ENCODE results near the gene MMAB.

The MMAB gene

DNA sequence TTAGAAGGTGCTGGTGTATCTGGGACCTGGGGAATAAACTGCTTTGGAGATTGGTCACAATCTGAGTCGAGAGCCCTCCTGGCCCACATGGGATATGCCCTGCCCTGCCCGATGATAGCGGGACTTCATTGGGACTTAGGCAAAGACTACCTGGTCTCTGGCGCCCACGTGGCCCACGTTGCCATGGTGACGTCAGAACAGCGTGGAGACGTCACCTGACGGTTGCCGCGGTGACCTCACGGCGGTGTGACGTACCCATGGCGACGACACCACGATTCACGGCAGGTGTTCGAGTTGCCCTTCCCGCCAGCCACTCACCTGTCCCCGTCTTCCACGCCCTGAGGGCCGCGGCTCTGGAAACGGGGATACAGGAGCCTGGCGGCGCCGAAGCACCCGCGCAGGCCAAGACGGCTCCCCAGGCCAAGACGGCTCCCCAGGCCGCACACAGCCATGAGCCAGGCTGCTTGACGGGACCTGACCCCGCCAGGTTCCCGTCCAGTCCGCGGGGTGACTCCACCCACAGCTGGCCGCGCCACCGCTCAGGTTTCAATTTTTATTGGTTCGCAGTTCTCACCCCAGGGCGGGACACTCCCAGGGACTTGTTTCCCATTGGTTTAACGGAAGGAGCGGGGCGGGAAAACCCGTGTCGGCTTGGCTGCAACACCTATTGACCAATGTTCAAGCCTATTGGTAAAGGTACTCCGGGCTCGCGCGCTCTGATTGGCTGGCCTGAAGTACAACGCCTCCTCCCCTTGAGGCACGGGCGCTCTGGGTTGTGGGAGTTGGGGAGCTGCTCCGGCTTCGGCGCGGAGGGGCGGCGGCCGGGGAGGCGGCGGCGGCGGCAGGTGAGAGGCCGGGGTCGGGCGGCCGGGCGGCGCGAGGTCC, at the start of gene MMAB, which contains the start of gene MVK:
Gene MMAB (minus strand): TSS at position 476 of the 885 bp plus-strand sequence. CDS start 24 bp downstream, at position 452.
Gene MVK (plus strand): TSS at position 766 of the 885 bp plus-strand sequence. CDS start 1,029 bp downstream, outside the sequence.
- TF ChIP-seq, protein P1, sequence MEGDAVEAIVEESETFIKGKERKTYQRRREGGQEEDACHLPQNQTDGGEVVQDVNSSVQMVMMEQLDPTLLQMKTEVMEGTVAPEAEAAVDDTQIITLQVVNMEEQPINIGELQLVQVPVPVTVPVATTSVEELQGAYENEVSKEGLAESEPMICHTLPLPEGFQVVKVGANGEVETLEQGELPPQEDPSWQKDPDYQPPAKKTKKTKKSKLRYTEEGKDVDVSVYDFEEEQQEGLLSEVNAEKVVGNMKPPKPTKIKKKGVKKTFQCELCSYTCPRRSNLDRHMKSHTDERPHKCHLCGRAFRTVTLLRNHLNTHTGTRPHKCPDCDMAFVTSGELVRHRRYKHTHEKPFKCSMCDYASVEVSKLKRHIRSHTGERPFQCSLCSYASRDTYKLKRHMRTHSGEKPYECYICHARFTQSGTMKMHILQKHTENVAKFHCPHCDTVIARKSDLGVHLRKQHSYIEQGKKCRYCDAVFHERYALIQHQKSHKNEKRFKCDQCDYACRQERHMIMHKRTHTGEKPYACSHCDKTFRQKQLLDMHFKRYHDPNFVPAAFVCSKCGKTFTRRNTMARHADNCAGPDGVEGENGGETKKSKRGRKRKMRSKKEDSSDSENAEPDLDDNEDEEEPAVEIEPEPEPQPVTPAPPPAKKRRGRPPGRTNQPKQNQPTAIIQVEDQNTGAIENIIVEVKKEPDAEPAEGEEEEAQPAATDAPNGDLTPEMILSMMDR (conservative IDR thresholded peaks at IDR 0.05; ENCODE audit: control insufficient read depth, insufficient read depth, low read depth, low read length), result no peak
- peak; percentile 99 for DNase-seq (ENCODE audit: low read depth)
- peak within 1 kb of the TSS; percentile 98 for H3K4me3 ChIP-seq (ENCODE audit: control insufficient read depth, low read depth, low read length)

DNA sequence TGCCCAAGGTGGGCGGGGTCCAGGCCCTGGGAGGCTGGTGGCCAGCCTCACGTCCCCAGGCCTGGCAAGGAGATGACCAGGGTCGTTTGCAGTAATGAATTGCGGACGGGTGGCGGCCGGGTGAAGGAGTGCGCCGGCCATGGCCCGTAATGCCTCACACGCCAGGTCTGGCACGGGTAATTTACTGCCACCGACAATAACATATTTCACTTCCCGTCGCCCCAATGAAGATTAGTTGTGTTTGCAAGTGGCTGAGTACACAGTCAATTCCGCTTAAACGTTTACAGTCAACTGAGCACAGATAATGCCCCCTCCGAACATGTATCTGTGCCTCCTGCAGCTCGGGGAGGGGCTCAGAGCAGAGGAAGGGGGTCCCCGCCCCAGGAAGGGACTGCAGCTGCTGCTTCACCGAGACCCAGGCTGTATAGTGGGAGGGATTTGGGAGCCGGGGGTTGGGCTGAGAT, 48.6 kb upstream of the MMAB start:
- TF ChIP-seq, protein P1 (conservative IDR thresholded peaks at IDR 0.05; ENCODE audit: control insufficient read depth, insufficient read depth, low read depth, low read length), result no peak
- H3K4me3 ChIP-seq (ENCODE audit: control insufficient read depth, low read depth, low read length), result no peak overlapping the region

DNA sequence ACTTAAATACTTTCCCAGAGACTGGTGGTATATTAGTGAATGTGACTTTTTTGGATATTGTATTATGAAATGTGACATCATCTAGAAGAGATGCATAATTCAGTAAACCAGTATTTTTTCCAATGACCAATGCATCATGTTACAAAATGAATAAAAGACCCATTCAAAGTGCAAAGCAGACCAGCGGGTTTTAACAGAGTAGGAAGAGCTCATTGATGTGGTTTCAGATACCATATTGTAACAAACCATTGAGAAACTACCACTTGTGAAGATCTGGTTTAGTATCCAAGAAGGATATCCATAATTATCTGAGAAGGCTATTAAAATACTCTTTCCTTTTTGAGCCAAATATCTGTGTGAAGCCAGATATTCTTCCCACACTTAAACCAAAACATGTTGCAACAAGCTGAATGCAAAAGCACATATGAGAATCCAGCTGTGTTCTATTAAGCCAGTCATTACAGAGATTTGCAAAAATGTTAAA, 47.9 kb upstream of the MMAB start:
- TF ChIP-seq, protein P1 (conservative IDR thresholded peaks at IDR 0.05; ENCODE audit: control insufficient read depth, insufficient read depth, low read depth, low read length), result no peak

More for the DNA sequence above, 48.6 kb upstream of the MMAB start:
- DNase-seq (ENCODE audit: low read depth), result no peak

DNA sequence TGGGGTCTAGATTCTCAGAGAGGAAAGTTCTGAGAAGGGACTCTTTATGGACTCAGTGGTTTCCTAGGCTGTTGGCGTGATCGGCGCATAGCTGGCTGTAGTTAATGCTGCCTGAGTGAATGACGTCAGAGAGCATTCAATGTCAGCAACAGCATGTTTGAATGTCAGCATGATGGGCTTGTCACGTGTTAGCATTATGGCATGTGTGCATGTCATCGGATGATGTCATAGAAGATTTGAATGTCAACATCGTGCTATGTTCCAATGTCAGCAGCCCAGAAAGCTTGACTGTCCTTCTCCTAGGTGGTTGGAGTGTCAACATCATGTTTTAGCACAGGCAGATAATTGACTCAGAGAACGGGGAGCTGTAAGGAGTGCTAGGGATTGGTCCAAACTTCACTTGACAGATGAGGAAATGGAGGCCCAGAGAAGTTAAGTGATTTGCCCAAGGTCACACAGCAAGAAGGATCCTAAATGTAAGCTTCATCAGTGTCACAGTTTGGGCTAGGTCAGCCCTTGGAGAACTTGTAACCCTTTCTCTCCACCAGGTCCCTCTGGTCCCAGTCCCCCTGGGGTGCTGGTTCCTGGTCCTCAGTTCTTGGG, 45.8 kb upstream of the MMAB start:
- H3K4me3 ChIP-seq (ENCODE audit: control insufficient read depth, low read depth, low read length), result no peak overlapping the region
- TF ChIP-seq, protein P1 (conservative IDR thresholded peaks at IDR 0.05; ENCODE audit: control insufficient read depth, insufficient read depth, low read depth, low read length), result no peak
- no peak for DNase-seq (ENCODE audit: low read depth)

More for the DNA sequence above, 47.9 kb upstream of the MMAB start:
- no peak overlapping the region for H3K4me3 ChIP-seq (ENCODE audit: control insufficient read depth, low read depth, low read length)
- DNase-seq (ENCODE audit: low read depth), result peak; percentile 50

DNA sequence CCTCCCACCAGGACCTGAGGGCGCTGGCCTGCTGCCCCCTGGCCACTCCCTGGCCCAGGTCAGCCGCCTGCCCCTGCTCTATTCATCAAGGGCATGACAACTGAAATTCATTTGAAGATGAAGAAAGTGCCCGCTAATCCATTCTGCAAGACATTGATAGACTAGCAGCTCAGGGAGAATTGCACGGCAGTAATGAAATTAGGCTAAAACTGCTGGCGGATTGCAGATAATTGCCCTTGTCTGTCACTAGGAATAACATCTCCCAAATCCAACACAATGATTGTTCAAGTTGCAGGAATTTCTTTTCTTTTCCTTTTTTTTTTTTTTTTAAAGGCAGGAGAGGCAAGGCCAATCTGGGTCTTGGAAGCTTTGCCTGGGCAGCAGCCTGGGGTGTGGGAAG, 44.8 kb upstream of the MMAB start:
- DNase-seq (ENCODE audit: low read depth), result no peak
- TF ChIP-seq, protein P1 (conservative IDR thresholded peaks at IDR 0.05; ENCODE audit: control insufficient read depth, insufficient read depth, low read depth, low read length), result no peak
- H3K4me3 ChIP-seq (ENCODE audit: control insufficient read depth, low read depth, low read length), result no peak overlapping the region

DNA sequence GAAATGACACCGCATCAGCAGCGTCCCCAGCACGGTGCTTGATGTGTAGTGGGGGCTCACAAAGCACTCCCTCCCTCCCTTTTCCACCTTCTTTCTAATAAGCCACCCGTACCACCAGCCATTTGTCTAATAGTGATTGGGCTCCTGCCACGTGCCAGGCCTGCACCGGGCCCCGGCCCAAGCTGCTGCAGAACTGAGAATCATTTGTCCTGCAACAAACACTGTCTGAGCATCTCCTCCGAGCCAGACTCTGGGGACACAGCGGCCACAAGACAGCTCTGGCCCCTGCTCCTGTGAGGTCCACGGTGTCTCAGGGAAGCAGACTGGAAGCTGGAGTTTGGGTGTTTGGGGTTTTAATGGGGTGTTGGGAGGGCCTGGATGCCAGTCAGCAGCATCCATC, 44.2 kb upstream of the MMAB start:
- TF ChIP-seq, protein P1 (conservative IDR thresholded peaks at IDR 0.05; ENCODE audit: control insufficient read depth, insufficient read depth, low read depth, low read length), result no peak
- DNase-seq (ENCODE audit: low read depth), result no peak
- no peak overlapping the region for H3K4me3 ChIP-seq (ENCODE audit: control insufficient read depth, low read depth, low read length)
